GM21529 (cell line): ENCODE results near the gene CD300H.
"Not testable (repeated sequence)": the region's sequence is repeated elsewhere in the genome, so short reads cannot be mapped to it uniquely, and the experiment has no call there.

ENCODE experiments used
- ATAC-seq: cut with Tn5 transposase; IDR thresholded peaks from one replicate; pipeline ENCODE4 v1.9.1; 2021; ENCODE audit not compliant: unreplicated experiment

The CD300H gene

DNA sequence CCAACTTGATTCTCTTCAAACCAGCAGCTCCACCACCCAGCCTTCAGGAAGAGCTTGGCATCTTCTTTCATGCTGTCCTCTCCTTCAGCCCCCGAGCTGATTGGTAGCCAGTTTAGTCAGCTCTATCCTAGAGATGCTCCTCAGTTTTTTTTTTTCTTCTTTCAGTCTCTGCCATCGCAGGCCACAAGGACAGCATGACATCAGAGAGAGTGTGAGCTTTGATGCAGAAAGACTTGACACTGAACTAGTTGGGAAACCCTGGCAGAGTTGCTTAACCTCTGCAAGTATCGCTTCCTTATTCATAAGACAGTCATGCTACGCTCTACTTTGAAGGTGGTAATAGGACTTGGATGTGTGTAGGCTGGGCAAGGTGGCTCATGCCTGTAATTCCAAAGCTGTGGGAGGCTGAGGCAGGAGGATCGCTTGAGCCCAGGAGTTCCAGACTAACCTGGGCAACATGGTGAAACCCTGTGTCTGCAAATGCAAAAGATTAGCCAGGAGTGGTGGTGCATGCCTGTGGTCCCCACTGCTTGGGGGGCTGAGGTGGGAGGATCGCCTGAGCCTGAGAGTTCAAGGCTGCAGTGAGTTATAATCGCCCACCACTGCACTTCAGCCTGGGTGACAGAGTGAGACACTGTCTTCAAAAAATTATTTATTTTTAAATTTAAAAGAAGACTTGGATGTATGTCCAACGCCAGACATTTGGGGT is 38.7 kb downstream of the CD300H start:
- peak; percentile 87 for ATAC-seq

DNA sequence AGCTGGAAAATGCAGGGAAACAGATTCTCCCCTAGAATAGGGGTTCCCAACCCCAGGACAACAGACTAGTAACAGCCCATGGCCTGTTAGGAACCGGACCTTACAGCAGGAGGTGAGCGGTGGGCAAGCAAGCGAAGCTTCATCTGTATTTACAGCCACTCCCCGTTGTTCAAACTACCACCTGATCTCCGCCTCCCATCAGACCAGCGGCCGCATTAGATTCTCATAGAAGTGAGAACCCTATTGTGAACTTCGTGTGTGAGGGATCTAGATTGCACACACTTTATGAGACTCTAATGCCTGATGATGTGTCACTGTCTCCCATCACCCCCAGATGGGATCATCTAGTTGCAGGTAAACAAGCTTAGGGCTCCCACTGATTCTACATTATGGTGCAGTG is 39.6 kb downstream of the CD300H start:
- no peak for ATAC-seq

DNA sequence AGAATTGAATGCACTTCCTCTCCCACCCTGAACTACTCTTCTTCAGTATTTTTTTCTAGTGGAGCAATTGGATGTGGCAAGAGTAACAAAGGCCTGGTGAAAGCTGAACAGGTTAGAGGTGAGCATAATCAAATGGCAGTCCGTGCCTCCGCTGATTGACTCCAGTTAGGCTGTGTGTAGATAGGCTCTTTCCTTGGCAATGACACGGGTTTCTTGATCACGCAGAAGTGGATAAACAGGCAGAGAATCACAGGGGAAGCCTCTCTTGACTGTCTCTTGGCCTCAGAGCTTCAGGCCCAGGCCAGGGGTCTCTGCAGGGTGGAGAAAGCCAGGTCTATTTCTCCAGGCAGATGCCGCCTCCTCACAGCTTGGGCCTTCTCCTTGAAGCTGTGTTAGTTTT is 40.2 kb downstream of the CD300H start:
- ATAC-seq = no peak

DNA sequence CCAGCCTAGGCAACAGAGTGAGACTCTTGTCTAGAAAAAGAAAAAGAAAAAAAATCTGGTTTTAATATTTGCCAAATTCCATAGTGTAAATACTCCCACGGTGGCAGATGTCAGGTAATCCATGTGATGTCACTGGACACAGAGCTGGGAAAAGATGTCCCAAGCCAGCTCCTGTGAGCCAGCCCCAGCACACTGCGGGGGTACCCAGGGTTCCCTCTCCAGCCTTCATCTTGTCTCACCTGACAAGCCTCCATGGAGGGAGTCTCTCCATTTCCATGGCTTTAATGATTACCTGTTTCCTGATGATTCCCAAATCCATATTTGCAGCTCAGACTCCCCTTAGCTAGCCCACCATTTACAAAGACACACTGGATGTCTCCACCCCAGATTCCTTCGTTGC is 40.6 kb downstream of the CD300H start:
- no peak for ATAC-seq

DNA sequence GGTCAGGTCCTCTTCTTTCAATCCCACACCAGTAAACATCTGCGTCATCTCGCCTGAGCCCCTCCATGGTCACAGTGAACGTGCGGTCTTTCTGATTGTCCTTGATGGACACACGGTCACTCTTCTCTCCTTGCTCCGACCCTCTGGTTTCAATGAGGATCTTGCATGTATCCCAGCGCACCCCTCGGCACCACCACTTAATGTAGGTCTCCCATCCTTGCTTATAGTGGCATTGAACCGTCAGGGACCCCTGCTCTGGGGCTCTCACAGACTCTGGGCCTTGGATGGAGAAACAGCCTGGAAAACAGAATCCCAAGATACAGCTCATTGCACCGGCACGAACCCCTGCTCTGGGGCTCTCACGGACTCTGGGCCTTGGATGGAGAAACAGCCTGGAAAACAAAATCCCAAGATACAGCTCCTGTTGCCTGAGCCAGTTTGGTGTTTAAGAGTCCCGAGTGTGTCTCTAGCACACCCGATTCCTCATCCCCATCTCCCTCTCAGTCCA is 41.5 kb downstream of the CD300H start:
- ATAC-seq = no peak

DNA sequence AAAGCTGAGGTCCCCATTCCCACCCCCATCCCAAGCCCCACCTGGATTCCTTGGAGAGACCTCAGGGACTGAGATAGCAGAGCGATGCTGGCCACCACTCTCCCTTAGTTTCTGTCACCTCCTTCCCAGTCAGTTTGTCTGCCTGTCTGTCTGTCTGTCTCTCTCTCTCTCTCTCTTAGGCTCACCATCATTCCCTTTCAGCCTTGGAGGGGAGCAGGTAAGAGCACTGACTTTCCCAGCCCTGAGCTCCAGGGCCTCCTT is 41.9 kb downstream of the CD300H start:
- no peak for ATAC-seq

DNA sequence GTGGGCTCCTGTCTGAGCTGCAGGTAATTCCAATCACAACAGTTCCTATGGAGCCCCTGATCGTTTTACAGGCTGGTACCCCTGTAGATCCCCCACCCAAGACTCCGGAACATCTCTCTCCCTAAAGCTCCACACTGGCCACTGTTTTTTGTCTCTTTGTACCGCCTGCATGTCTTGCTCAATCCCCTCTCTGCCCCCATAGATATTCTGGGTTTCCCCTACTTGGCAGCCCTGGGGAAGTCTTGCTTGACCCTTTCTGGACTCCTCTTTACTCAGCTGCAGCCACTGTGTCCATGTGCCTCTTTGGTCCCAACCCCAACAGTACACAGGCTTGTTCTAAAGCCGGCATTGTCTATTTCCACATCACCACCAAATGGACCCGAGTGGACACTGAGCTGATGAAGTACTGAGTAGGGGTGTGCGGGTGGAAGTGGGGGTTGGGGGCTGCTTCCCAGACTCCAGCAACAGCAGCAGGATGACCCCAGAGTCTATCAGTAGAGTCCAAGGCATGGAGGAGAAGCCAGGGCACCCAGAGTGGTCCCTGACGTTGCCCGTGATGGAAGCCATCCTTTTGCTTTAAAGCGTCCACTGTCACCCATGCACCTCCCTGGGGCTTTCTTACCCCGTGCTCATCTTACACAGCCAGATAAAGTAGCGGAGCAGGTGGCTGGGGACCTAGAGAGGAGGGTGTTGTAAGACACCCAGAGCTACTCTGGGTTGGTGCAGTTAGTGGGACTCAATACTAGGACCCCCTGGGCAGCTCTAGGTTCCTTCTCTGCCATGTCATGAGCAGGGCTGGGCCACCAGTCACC is 42.5 kb downstream of the CD300H start:
- no peak for ATAC-seq

DNA sequence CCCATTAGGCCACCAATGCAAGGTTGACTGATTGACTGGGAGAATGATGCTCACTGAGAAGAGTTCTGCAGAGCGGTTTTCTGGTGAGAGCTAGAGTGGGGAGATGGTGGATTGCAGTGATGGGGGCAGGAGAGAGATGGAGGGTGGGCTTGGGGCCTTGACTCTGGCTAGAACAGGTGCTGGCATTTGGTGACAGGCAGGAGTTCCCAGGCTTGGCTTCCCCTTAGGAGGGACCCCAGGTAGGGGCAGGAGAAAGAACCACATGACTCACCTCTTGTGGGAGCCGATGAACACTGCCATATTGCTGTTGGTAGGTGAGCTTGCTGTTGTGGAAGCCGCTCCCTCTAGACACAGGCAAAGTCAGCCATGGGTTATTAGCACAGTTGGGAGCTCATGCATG is 44.0 kb downstream of the CD300H start:
- no peak for ATAC-seq

DNA sequence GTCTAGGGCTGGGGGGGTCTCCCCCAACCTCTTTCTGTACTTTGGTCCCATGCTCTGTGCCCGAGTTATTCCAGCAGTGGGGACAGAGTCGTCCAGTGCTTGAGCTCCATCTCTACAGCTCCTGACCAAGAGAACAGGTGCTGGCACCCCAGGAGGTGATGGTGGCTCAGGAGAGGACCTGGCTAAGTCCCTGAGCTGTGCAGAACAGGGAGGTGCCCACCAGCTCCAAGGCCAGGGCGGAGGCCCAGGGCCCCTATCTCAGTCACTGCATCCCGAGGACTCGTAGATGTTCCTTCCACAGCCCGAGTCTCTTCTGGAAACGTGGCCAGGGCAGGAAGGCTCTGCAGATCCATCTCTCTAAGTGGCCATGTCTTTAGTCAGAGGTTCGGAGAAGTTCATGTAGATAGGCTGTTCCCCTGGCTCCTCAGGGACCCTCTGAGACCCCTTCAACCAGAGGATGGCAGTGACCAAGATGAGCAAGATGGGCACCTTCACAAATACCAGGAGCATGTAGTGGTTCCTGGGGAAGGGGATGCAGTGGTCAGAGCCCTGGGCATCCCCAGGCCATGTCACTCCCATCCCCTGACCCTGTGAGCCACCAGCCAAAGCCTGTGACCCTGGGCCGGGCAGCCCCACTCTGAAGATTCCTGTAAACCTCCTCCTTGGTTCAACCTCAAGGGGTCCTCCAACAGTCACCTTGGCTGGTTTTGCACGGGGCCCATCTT is 44.8 kb downstream of the CD300H start:
- ATAC-seq = no peak

DNA sequence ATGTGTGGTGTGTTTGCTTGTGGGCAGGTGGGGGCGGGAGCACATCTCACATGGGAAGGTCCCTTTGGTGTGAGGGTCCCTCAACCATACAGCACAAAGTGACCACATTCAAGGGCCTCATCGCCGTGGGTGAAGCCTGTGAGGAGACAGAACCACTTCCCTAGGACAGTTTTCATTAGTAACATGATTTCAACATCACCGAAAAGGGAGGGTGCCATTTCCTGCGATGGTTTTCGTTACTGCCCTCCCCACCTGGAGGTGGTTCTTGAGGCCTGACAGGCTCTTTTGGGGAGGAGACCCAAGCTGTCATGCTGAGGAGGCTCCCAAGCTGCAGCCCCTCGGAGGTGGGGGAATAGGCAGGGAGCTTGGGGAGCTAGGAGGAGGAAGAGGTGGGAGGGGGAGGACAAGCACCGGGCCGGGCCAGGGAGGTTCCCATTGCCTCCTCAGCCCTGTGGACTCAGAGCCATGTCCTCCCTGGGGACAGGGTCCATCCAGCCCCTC is 45.6 kb downstream of the CD300H start:
- no peak for ATAC-seq

DNA sequence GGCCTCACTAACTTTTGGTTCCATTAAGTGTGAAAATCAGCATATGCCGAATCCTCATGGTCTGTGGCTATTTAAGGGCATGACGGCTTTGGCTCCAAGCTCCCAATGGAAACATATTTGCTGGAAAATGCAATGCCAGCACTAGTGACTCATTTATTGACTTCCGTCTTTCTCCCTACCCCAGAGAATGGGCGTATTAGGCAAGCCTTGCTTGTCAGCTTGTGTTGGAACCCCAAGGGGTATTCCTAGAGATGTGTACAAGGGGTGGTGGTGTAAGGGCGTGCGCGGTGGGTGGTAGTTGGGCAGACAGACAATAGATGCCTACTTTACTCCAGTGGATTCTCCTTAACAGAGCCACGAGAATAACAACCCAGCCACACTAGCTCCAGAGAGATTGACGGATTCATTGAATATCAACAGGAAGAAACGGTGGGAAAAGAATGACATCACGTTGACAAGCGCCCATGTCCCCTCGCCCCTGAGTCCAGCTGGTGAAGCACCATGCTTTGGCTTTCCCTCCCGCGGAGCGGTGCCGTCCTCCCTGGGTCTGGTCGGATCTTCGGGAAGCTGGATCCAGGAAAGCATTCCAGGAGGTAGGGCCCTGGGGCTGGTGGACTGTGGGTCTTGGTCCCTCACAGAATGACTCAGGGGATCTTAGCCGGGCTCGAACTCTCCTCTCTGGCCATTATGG is 46.4 kb downstream of the CD300H start:
- ATAC-seq = no peak

DNA sequence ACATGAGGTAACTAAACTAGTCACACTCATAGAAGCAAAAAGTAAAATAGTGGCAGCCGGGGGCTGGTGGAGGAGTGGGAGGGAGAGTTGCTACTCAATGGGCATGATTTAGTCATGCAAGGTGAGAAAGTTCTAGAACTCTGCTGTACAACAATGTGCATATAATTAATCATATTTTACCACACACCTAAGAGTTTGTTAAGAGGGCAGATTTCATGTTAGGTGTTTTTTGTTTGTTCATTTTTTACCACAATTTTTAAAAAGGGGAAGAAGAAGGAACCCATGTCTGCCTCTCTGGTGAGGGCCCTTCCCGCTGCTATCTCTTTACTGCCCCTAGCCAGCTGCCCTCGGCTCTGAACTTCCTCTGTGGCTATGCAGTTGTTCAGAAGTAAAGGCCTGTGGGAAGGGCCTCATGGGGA is 47.3 kb downstream of the CD300H start:
- ATAC-seq = no peak

DNA sequence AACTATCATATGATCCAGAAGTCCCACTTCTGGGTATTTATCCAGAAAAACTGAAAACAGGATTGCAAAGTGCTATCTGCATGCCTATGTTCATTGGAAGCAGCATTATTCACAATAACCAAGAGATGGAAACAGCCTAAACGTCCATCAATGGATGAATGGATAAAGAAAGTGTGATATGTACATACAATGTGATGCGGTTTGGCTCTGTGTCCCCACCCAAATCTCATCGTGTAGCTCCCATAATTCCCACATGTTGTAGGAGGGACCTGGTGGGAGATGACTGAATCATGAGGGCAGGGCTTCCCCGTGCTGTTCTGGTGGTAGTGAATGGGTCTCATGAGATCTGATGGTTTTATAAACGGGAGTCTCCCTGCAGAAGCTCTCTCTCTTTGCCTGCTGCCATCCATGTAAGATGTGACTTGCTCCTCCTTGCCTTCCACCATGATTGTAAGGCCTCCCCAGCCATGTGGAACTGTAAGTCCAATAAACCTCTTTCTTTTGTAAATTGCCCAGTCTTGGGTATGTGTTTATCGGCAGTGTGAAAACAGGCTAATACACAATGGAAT is 48.8 kb downstream of the CD300H start:
- ATAC-seq = not testable (repeated sequence)

DNA sequence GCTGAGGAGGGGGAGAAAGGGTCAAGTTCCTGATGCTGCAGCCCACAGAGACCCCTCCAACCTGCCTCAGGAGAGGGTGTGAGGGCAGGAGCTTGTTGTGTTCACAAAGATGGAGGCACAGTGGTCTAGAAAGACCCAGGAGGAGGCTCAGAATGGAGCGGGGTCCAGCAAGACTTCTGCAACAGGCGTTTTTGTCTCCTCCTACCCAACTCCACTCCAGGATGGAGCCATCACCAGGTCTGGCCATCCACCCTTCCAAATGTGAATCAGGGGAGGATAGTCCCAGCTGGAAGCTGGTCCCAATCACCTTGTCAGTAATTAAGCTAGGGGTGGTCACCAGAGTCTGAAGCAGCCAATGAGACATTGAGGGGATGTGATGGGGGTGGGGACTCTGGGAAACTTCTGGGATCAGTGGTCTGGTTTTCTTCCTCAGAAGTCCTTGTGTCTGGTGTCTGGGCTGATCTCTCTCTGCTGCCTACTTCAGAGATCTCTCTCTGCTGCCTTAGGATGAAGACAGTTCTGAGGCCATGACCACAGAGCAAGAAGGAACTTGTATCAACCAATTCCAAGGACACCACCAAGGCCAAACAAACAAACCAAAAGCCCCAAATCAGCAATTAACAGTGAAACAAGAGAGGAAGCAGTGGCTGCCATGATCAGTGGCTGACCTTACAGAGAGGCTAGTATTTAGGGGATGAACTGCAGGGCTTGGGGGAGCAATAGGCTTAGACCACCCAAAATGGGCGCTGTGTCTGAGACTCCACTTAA is 50.6 kb downstream of the CD300H start:
- no peak for ATAC-seq

DNA sequence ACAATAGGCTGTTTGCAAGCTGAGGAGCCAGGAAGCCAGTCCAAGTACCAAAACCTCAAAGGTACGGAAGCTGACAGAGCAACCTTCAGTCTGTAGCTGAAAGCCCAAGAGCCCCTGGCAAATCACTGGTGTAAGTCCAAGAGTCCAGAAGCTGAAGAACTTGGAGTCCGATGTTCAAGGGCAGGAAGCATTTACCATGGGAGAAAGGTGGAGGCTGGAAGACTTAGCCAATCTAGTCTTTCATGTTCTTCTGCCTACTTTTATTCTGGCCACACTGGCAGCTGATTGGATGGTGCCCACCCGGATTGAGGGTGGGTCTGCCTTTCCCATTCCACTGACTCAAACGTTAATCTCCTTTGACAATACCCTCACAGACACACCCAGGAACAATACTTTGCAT is 51.4 kb downstream of the CD300H start:
- ATAC-seq = no peak

DNA sequence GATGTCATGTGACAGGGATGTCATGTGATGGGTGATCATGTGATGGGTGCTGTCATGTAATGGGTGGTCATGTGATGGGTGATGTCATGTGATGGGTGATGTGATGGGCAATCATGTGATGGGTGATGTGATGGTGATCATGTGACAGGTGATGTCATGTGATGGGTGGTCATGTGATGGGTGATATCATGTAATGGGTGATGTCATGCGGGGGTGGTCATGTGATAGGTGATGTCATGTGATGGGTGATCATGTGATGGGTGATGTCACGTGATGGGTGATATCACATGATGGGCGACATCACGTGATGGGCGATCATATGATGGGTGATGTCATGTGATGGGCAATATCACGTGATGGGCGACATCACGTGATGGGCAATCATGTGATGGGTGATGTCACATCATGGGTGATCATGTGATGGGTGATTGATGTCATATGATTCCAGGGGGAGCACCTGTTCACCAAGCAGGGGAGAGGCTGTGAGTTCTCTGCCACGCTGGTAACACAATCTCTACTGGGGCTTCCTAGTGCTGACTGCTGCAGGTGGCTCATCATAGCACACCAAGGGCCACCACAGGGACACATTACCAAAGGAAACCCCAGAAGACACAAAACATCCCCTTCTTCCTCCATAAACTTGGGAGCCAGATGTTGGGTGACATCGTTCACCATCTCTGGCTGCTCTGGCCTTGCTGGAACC is 52.5 kb downstream of the CD300H start:
- no peak for ATAC-seq

DNA sequence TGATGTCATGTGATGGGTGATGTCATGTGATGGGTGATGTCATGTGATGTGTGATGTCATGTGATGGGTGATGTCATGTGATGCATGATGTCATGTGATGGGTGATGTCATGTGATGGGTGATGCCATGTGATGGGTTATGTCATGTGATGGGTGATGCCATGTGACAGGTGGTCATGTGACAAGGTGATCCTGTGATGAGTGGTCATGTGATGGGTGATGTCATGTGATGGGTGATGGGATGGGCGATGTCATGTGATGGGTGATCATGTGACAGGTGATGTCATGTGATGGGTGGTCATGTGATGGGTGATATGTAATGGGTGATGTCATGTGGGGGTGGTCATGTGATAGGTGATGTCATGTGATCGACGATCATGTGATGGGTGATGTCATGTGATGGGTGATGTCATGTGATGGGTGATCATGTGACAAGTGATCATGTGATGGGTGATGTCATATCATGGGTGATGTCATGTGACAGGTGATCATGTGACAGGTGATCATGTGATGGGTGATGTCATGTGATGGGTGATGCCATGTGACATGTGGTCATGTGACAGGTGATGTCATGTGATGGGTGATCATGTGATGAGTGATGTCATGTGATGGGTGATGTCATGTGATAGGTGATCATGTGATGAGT is 53.2 kb downstream of the CD300H start:
- ATAC-seq = no peak

DNA sequence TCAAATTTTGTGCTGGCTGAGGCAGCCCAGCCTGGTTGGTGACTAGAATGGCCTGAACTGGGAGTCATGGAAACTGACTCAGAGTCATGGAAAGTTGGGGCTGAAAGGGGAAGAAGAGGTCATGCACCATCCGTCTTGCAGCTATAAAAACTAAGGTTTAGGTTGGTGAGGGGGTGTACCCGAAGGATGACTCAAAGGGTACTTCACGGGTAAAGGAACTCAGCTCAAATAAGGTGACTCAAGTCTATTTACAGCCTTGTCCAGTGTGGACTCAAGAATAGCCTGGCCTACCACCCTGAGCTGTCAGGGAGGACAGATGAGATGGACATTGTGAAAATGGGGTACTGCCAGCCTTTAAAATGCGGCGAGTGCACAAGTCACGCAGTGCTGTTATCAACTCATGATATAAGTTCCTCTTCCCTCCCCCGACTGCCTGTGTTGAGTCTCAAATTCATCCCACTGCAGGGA is 54.7 kb downstream of the CD300H start:
- peak; percentile 69 for ATAC-seq

DNA sequence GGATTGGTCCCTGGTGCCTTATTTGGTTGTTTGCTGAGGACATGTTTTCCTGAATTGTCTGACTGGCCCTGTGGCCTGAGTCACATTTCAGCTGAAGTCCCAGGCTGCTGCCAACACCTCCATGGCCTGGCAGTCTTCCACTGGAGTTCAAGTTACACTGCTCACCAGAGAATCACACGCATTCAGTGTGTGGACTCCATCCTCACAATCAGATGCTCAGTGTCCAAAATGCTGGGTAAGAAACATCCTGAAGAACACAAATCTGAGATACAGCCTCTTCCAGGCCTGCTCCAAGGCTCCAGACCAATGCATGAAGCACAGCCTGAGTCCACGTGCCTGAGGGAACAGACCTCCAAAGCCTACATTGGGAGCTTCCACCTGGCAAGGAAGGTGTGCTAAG is 55.3 kb downstream of the CD300H start:
- no peak for ATAC-seq
